ENCODE results near the gene GLDC. TPM values are rescaled to one million over a fixed set of nuclear protein-coding genes. Genes with fewer than 3 reads are reported as not detected.
A peak's percentile ranks its signal among the peaks of the same experiment; 100 is the strongest.

The GLDC gene
- total RNA-seq, 1 experiment from 2014 or later, result 145 TPM

DNA sequence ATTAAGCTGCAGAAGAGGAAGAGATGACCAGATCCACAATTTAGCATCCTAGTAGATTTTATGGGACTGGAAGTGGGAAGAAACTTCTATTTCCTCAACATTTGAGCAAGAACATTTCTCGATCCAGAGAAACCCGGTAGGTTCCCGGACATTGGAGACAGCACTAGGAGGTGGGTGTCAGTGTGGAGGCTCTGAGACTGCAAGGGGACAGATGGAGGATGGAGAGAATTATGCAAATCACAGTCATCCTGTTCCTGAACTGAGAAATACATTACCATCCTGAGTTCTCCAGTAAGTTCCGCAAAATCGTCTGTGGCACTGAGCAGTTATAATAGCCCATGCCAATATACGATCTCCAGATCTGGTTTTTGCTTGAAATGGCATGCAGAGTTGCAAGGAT is 25.6 kb downstream of the GLDC start:
- Mint-ChIP-seq H3K27ac (no peak overlapping the region), H3K9me3 (peaks cover 19% of the 10 kb centered on the region), H3K27me3 (ENCODE audit: low read depth) (no peaks in the 10 kb centered on the region), H3K36me3 (peaks cover 66% of the 10 kb centered on the region), H3K4me1 (peaks cover 17% of the 10 kb centered on the region), H3K4me3 (no peak overlapping the region)
- DNase-seq (ENCODE audit: low spot score) (no peak), ATAC-seq (no peak)
- ChIA-PET CTCF (no interaction called here), POLR2A (no interaction called here)
- TF ChIP-seq ESRRA (CRISPR knock-in tag; IDR thresholded peaks at IDR 0.05; ENCODE audit: borderline replicate concordance) (no peak), E2F1 (CRISPR knock-in tag; IDR thresholded peaks at IDR 0.05) (no peak), NFATC4 (CRISPR knock-in tag; IDR thresholded peaks at IDR 0.05) (no peak), PRRX2 (CRISPR knock-in tag; IDR thresholded peaks at IDR 0.05) (no peak), USF2 (CRISPR knock-in tag; IDR thresholded peaks at IDR 0.05) (no peak), NFYB (CRISPR knock-in tag; conservative IDR thresholded peaks at IDR 0.05; ENCODE audit: low read depth) (no peak), GABPB1 (CRISPR knock-in tag; IDR thresholded peaks at IDR 0.05) (no peak)
- TF ChIP-seq, protein P1, sequence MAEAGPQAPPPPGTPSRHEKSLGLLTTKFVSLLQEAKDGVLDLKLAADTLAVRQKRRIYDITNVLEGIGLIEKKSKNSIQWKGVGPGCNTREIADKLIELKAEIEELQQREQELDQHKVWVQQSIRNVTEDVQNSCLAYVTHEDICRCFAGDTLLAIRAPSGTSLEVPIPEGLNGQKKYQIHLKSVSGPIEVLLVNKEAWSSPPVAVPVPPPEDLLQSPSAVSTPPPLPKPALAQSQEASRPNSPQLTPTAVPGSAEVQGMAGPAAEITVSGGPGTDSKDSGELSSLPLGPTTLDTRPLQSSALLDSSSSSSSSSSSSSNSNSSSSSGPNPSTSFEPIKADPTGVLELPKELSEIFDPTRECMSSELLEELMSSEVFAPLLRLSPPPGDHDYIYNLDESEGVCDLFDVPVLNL (CRISPR knock-in tag; IDR thresholded peaks at IDR 0.05; ENCODE audit: borderline replicate concordance, low read depth), result no peak
- TF ChIP-seq, protein P2, sequence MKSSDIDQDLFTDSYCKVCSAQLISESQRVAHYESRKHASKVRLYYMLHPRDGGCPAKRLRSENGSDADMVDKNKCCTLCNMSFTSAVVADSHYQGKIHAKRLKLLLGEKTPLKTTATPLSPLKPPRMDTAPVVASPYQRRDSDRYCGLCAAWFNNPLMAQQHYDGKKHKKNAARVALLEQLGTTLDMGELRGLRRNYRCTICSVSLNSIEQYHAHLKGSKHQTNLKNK (CRISPR knock-in tag; IDR thresholded peaks at IDR 0.05), result no peak

- Mint-ChIP-seq H3K4me1 (peaks cover 17% of the 10 kb centered on the region), H3K27me3 (ENCODE audit: low read depth) (no peaks in the 10 kb centered on the region), H3K36me3 (peaks cover 57% of the 10 kb centered on the region), H3K9me3 (peaks cover 9% of the 10 kb centered on the region; the same call in 1 of the 2 replicates), H3K27ac (peak overlapping the region; percentile 47; the same call in 1 of the 2 replicates), H3K4me3 (no peak overlapping the region)
- DNase-seq (ENCODE audit: low spot score) (no peak), ATAC-seq (no peak)
- ChIA-PET POLR2A (no interaction called here), CTCF (no interaction called here)
- TF ChIP-seq ZNF512 (CRISPR knock-in tag; IDR thresholded peaks at IDR 0.05; ENCODE audit: borderline replicate concordance) (no peak), RELA (CRISPR knock-in tag; IDR thresholded peaks at IDR 0.05; ENCODE audit: borderline replicate concordance) (no peak), NFYB (CRISPR knock-in tag; conservative IDR thresholded peaks at IDR 0.05; ENCODE audit: low read depth) (no peak), NR3C1 (CRISPR knock-in tag; conservative IDR thresholded peaks at IDR 0.05; ENCODE audit: low read depth) (no peak), EMX1 (CRISPR knock-in tag; IDR thresholded peaks at IDR 0.05) (no peak), ATF6 (CRISPR knock-in tag; IDR thresholded peaks at IDR 0.05) (no peak), ETV6 (CRISPR knock-in tag; IDR thresholded peaks at IDR 0.05) (no peak), ZNF671 (CRISPR knock-in tag; IDR thresholded peaks at IDR 0.05) (no peak), SOX15 (CRISPR knock-in tag; IDR thresholded peaks at IDR 0.05) (no peak)
Observed at GRCh38 chr9:6616951-6617602, 28.5 kb downstream of the GLDC start.

Measured in WTC11 (cell line).